ENCODE results near the gene CMTM4.
"Not testable (repeated sequence)": the region's sequence is repeated elsewhere in the genome, so short reads cannot be mapped to it uniquely, and the experiment has no call there.

CMTM4 gene

DNA sequence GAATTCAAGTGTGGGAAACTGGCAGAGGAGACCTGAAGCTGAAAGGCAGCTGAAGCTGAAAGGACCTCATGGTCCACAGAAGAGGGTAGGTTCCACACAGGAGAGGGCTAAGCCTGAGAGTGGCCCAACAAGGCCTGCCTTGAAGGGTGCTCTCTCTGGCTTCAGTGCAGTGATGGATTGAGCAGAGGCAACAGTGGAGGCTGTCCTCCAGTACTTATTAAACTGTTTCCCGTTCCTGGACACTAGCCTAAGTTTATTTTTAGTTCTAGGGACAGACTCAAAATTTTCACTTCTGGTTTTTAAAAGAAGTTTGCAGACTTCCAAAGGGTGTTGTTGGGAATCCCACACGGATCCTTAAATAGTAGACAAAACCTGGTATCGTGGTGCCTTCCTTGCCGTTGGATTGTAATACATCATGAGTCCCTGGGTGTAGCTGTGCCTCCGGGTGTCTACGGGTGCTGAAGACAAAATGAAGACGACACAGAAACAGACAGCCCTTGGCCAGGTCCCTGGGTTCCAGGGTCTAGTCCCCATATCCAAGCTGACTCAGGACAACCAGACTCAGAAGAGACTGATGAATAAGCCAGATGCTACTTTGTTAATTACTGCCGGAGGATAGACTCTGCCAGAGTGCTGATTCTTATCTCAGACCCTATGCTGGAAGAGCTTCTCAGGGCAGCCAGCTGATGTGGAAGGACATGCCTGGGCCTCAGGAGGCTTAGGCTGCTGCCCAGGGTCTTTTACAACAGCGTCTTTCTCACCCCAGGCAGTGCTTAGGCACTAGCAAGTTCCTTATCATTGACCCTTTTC, 7.1 kb upstream of the CMTM4 start:
- DNase-seq, result no peak

DNA sequence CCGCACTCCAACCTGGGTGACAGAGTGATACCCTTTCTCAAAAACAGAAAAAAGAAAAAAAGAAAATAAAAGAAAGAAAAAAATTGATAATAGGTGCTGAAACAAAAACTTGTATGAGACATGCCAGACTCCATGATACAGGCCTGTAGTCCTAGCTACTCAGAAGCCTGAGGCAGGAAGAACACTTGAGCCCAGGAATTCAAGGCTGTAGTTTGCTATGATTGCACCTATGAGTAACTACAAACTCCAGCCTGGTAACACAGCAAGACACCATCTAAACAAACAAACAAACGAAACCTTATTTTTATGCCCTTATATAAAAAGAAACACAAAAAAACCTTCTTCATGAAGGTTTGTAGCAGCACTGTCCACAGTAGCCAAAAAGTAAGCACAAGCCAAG, 5.0 kb upstream of the CMTM4 start:
- no peak for DNase-seq

GRCh38 chr16:66701026-66701425, 4.5 kb upstream of the CMTM4 start:
- DNase-seq, result no peak

DNA sequence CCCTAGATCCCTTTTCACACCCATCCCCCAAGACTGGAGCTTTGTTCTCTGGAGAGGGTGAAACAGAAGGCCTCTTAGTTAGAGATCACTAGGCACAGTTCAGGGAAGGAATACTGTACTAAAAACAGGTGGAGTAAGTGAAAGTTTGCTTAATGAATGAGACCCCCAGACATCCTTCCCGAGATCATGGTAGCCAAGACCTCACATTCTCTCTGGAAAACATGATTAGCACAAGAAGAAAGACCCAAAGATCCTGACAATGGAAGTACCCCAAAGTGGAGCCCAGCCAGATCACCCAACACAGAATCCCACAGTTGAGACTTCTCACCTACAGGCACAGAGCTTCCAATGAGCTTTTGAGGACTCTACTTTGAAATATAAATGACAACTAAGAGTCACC, 3.4 kb upstream of the CMTM4 start:
- DNase-seq, result no peak

- DNase-seq, result no peak
Observed at GRCh38 chr16:66698046-66698445, 1.5 kb upstream of the CMTM4 start.

GRCh38 chr16:66695935-66696668, 441 bp downstream of the CMTM4 start:
- DNase-seq, result peak in 1 of 4 experiments; percentile 11

DNA sequence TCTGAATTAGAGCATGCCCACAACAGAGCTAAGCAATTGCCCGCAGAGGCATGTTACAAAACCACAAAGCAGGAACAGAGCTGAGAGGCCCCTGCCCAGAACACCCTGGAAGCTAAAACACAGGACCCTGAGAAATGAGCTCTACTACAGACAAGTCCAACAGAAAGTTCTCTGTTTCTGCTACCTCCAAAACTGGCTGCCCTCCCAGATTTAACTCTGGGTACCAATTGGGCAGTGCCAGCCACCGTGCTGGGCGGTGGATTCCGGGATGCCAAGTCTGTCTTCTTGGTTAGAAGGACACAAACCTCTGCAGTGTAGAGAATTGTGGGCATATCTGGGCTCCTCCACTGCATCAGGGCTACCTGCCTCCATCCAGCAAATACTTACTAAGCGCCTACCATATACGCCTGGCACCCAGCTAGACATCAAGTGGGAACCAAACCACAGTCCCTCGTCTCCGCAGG, 1.0 kb downstream of the CMTM4 start:
- no peak for DNase-seq

- no peak for DNase-seq
Observed at GRCh38 chr16:66693149-66693548, 3.4 kb downstream of the CMTM4 start.

GRCh38 chr16:66692341-66692740, 4.2 kb downstream of the CMTM4 start:
- no peak for DNase-seq

GRCh38 chr16:66691234-66691633, 5.3 kb downstream of the CMTM4 start:
- DNase-seq, result no peak

DNA sequence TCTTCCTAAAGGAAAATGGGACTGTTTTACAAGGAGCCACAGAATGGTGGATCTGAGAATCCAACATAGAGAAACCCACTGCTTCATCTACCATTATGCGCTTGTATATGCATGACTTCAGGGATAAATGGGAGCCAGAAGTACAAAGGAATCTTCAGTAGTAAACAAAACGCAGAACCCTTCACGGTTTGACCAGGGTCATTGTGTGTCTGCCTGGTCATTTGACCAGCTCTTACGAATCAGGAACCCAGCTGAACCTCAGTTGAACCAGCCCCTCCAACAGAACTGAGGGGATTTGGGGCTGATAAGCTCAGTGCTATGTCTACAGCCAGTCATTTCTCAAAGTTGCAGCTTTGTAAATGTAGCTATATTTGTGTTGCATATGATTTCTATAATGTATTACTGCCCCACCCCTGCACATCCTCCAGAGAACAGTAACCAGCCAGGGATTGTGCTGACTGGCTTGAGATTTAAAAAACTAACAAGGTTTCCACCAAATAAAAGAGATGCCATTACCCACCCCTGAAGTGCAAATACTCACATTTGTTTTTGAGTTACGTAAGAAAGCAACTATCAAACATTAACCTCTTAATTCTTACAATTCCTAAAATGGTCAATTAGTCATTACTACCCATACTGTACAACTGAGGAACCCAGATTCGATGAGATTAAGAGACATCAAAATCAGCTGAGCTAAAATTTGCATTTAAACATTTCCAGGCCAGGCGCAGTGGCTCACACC, 6.3 kb downstream of the CMTM4 start:
- DNase-seq, result no peak

DNA sequence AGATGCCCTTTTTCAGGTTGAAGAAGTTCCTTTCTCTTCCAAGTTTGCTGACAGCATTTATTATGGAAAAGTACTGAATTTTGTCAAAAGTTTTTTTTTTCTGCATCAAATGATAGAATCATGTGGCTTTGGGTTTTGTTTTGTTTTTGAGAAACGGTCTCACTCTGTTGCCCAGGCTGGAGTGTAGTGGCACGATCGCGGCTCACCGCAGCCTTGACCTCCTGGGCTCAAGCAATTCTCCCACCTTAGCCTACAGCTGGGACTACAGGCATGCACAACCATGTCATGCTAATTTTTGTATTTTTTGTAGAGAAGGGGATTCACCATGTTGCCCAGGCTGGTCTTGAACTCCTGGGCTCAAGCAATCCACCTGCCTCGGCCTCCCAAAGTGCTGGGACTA, 7.3 kb downstream of the CMTM4 start:
- no peak for DNase-seq

- DNase-seq, result no peak
Observed at GRCh38 chr16:66687906-66688625, 8.5 kb downstream of the CMTM4 start.

DNA sequence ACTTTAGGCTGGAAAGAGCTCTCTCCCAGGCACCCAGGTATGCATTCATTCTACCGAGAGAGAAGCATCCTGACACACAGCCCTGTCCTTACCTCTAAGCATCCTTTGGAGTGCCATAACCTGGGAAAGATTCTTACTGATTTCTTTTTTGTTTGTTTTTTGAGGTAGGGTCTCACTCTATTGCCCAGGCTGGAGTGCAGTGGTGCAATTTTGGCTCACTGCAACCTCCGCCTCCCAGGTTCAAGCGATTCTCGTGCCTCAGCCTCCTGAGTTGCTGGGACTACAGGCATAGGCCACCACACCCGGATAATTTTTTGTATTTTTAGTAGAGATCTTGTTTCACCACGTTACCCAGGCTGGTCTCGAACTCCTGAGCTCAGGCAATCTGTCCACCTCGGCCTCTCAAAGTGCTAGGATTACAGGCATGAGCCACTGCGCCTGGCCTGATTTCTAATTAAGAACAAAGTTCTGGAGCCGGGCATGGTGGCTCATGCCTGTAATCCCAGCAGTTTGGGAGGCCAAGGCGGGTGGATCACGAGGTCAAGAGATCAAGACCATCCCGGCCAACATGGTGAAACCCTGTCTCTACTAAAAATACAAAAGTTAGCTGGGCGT, 10.9 kb downstream of the CMTM4 start:
- DNase-seq, result not testable (repeated sequence)

GRCh38 chr16:66682271-66682670, 14.3 kb downstream of the CMTM4 start:
- DNase-seq, result no peak

- DNase-seq, result no peak
Observed at GRCh38 chr16:66681676-66682075, 14.9 kb downstream of the CMTM4 start.

DNA sequence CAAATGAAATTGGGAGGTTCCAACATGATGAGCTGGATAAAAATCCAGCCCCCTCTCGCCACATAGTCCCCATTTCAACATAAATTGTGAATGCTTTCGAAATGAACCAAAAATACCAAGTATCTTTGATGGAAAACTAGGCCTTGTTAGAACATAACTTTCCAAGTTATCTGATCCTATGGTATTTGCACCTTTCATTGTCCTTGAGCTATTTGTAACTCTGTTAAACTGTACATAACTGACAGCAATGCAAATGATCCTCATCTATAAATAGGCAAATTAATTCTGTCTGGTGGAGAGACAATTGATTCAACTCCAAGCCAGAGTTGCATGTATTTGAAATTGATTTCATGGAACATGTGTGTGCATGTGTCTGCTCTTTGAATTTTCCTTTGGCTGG, 18.2 kb downstream of the CMTM4 start:
- no peak for DNase-seq

- DNase-seq, result no peak
Observed at GRCh38 chr16:66677836-66678235, 18.7 kb downstream of the CMTM4 start.

DNA sequence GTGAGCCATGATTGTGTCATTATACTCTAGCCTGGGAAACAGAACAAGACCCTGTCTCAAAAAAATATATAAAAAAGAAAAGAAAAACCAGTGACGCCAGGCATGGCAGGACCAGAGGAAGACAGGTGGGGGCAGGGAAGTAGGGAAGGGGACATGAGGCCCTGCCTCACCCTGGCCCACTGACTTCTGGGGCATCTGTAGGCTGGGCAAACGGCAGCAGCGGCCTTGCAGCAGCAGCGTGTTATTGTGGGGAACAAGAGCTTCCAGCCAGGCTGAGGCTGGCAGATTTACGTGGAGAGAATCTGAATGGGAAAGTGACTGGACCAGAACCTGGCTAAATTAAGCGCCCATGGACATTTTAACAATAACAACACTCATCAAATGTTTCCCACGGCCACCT, 19.4 kb downstream of the CMTM4 start:
- DNase-seq, result no peak

DNA sequence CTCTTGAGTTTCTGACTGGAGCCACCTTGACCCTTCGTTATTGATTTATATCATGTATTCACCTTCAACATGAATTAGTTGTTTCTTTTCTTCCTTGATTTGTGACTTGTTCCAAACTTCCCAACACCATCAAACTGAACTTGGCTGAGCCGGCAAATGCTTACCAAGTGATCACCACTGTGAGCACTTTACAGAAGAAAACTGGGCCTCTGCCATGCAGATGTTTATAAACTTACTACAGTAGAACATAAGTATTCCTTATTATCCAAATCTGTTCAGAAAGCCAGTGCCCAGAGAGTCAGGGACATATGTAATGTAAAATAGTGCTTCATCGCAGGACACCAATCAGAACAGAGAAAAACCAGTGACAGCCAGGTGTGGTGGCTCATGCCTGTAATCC, 19.9 kb downstream of the CMTM4 start:
- DNase-seq, result no peak

GRCh38 chr16:66673691-66674090, 22.9 kb downstream of the CMTM4 start:
- no peak for DNase-seq

DNA sequence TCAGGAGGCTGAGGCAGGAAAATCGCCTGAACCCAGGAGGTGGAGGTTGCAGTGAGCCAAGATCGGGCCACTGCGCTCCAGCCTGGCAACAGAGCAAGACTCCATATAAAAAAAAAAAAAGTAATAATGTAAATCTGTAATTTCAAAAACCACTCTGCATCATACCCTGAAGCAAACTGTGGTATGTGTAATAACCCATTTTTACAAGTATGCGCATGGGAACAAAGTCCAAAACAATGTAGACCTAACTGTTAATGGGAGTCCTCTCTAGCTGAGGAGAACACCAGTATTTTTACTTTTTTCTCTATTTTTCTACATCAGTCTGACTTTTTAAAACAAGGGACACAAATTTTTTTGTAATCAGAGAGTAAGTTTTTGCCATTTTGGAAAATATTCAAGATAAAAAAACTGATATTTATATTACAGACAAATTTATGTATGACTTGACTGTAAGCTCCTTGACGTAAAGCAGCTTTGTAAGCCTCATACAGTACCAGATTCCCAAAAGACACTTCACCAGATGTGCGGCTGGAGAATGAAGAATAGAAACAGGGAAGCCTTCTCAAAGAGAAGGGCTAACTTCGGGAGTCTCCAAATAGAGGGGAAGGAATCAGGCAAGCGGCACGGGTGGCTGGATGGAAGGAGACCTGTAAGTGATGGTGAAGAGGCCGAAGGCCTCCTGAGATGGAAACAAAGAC, 25.7 kb downstream of the CMTM4 start:
- no peak for DNase-seq

All from activated CD4-positive, CD25-positive, alpha-beta regulatory T cell (primary cell).